ENCODE measurements around the gene CAPN12.
"Not testable (repeated sequence)": the region's sequence is repeated elsewhere in the genome, so short reads cannot be mapped to it uniquely, and the experiment has no call there.

Gene CAPN12

DNA sequence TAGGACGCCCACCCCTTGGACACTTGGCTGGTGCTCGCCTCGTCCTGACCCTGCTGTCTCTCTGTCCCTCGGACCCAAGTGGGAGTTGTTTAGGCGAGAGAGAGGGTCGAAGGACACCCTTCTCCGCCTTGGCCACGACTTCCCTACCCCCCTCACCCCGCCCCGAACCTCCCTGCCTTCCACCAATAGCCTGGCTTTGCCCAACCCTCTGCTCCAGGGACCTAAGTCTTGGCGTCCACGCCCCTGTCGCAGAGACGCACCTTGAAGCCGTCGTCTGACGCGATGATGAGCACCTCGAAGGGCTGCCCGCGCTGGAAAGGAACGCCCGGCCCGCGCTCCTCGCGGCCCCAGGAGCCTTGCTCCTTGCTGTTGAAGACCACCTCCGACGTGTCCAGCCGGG lies 27.3 kb upstream of the CAPN12 start:
- in situ Hi-C loops (cut with MboI; ENCODE audit: low sequenced_read_pairs): not testable (repeated sequence)

GRCh38 chr19:38770949-38771275 lies 26.6 kb upstream of the CAPN12 start:
- in situ Hi-C loops (cut with MboI; ENCODE audit: low sequenced_read_pairs): not testable (repeated sequence)

GRCh38 chr19:38770228-38770948 lies 26.1 kb upstream of the CAPN12 start:
- in situ Hi-C loops (cut with MboI; ENCODE audit: low sequenced_read_pairs): not testable (repeated sequence)

GRCh38 chr19:38769635-38770211 lies 25.4 kb upstream of the CAPN12 start:
- in situ Hi-C loops (cut with MboI; ENCODE audit: low sequenced_read_pairs): no loop called here

DNA sequence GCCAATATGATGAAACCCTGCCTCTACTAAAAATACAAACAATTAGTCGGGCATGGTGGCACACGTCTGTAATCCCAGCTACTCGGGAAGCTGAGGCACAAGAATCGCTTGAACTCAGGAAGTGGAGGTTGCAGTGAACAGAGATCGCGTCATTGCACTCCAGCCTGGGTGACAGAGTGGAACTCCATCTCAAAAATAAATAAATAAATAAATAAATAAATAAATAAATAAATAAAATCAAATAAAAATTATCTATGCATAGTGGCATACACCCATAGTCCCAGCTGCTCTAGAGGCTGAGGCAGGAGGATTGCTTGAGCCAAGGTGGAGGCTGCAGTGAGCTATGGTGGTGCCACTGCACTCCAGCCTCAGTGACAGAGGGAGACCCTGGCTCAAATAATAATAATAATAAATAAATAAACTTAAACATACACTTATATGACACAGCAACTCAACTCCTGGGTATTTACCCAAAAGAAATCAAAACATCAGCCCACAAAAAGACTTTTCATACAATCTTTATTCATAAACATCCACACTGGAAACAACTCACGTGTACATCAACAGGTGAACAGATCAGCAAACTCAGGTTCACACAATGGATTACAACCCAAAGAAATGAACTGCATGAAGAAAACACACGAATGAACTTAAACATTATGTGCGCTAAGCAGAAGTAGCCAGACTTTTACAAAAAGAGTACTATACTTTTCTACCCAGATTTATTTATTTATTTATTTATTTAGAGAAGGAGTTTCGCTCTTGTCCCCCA lies 22.2 kb upstream of the CAPN12 start:
- in situ Hi-C loops (cut with MboI; ENCODE audit: low sequenced_read_pairs): no loop called here

DNA sequence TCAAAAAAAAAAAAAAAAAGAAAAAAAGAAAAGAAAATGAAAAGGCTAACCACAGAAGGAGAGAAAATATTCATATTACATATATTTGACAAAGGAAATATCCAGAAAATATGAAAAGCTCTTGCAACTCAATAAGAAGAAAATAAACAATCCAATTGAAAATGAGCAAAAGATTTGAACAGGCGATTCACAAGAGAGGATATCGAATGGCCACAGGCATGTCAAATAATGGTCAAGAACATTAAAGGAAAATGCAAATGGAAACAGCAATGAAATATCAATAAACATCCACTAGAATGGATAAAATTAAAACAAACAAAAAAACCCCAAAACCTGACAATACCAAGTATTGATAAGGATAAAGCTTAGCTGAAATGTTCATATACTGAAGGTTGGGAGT lies 20.9 kb upstream of the CAPN12 start:
- in situ Hi-C loops (cut with MboI; ENCODE audit: low sequenced_read_pairs): no loop called here

- in situ Hi-C loops (cut with MboI; ENCODE audit: low sequenced_read_pairs): no loop called here
Observed at GRCh38 chr19:38763795-38764220, 19.5 kb upstream of the CAPN12 start.

DNA sequence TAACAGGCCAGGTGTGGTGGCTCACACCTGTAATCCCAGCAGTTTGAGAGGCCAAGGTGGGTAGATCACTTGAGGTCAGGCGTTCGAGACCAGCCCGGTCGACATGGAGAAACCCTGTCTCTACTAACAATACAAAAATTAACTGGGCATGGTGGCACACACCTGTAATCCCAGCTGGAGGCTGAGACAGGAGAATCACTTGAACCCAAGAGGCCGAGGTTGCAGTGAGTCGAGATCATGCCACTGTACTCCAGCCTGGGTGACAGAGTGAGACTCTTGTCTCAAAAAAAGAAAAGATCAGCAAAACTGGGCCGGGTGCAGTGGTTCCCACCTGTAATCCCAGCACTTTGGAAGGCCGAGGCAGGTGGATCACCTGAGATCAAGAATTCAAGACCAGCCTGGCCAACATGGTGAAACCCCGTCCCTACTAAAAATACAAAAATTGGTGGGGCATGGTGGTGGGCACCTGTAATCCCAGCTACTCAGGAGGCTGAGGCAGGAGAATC lies 17.7 kb upstream of the CAPN12 start:
- in situ Hi-C loops (cut with MboI; ENCODE audit: low sequenced_read_pairs): not testable (repeated sequence)

- in situ Hi-C loops (cut with MboI; ENCODE audit: low sequenced_read_pairs): not testable (repeated sequence)
Observed at GRCh38 chr19:38760805-38761517, 16.7 kb upstream of the CAPN12 start.

- in situ Hi-C loops (cut with MboI; ENCODE audit: low sequenced_read_pairs): no loop called here
Observed at GRCh38 chr19:38759590-38760003, 15.3 kb upstream of the CAPN12 start.

DNA sequence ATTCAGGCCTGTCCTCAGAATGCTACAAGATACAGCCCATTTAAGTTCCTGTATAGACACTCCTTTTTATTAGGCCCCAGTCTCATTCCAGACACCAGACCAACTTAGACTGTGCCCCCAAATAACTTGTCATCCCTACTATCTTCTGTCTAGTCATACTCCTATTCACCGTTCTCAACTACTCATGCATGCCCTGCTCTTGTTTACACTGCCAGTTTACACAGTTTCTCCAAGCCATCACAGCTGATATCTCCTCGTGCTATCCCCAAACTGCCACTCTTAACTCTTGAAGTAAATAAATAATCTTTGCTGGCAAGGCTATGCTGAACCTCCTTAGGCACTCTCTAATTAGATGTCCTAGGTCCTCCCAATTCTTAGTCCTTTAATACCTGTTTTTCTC lies 9.9 kb upstream of the CAPN12 start:
- in situ Hi-C loops (cut with MboI; ENCODE audit: low sequenced_read_pairs): not testable (repeated sequence)

DNA sequence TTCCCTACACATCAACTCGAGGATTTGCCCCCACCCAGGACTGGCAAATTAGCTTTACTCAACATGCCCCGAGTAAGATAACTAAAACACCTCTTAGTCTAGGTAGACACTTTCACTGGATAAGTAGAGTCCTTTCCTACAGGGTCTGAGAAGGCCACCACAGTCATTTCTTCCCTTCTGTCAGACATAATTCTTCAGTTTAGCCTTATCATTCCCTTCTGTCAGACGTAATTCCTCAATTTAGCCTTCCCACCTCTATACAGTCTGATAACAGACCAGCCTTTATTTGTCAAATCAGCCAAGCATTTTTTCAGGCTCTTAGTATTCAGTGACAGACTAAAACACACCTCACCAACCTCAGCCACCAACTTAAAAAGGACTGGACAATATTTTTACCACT lies 9.5 kb upstream of the CAPN12 start:
- in situ Hi-C loops (cut with MboI; ENCODE audit: low sequenced_read_pairs): not testable (repeated sequence)

DNA sequence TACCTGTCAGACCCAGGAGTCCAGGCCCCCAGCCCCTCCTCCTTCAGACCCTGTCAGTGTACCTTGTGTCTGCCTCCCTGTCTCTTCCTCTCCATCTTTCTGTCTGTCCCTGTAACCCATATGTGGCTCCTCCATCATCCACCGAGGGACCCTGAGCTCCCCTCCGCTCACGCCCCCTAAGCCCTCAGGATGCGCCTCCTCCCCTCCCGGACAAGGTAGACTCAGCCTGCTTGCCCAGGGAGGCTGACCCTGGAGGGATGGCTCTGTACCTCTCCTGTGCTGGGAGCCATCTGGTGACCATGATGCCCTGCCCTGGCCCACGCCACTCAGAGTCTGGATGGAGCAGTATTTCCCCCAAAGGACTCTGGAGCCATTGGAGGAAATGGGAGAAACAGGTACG lies 1.0 kb upstream of the CAPN12 start:
- in situ Hi-C loops (cut with MboI; ENCODE audit: low sequenced_read_pairs): no loop called here

DNA sequence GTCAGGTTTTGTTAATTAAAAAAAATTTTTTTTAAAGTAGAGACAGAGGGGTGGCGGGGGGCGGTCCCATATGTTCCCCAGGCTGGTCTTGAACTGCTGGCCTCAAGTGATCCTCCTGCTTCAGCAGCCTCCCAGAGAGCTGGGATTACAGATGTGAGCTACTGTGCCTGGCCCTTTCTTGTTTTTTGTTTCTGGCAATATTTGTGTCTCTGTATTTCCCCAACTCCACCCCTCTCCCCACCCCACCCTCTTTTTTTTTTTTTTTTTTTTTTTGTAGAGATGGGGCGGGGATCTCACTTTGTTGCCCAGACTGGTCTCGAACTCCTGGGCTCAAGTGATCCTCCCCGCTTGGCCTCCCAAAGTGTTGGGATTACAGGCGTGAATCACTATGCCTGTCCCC lies 600 bp upstream of the CAPN12 start:
- in situ Hi-C loops (cut with MboI; ENCODE audit: low sequenced_read_pairs): no loop called here

DNA sequence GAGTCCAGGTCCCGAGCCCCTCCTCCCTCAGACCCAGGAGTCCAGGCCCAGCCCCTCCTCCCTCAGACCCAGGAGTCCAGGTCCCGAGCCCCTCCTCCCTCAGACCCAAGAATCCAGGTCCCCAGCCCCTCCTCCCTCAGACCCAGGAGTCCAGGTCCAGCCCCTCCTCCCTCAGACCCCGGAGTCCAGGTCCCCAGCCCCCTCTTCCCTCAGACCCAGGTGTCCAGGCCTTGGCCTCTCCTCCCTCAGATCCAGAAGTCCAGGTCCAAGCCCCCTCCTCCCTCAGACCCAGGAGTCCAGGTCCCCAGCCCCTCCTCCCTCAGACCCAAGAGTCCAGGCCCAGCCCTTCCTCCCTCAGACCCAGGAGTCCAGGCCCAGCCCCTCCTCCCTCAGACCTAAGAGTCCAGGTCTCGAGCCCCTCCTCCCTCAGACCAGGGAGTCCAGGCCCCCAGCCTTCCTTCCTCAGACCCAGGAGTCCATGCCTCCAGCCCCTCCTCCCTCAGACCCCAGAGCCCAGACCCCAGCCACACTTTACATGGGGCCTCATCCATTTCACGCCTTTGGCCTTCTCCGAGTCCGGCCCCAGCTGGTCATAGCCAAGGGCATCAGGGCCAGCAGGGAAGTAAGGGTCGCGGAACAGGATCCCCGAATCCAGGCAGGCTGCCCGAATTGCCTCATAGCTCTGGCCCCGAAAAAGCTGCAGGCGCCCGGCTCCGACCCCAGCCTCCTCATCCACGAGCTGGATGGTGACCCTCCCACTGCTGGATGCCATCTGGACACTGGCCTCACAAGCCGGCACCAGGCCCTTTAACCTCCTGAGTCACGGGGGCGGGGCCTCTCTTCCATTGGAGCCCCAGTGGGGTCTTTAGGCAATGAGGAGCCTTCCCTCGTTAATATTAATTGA lies 628 bp downstream of the CAPN12 start:
- in situ Hi-C loops (cut with MboI; ENCODE audit: low sequenced_read_pairs): no loop called here

DNA sequence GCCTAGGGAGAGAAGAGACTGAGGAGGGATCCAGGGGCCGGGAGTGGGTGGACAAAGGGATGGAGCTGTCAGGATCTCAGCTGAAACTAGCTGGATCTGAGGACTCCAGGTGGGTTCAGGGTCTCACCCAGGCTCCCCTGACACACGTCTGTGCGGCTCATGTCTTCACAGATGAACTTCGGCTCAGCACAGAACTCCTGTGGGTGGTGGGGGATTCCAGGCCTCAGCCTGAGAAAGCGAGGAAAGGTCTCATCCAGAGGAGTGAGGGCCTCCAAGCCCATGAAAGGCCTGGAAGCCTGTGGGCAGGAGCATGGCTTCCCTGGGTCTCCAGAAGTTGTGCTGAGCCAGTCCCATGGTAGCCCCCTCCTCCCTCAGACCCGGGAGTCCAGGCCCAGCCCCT lies 1.4 kb downstream of the CAPN12 start:
- in situ Hi-C loops (cut with MboI; ENCODE audit: low sequenced_read_pairs): no loop called here

- in situ Hi-C loops (cut with MboI; ENCODE audit: low sequenced_read_pairs): no loop called here
Observed at GRCh38 chr19:38742296-38742695, 2.0 kb downstream of the CAPN12 start.

- in situ Hi-C loops (cut with MboI; ENCODE audit: low sequenced_read_pairs): no loop called here
Observed at GRCh38 chr19:38741670-38742069, 2.6 kb downstream of the CAPN12 start.

DNA sequence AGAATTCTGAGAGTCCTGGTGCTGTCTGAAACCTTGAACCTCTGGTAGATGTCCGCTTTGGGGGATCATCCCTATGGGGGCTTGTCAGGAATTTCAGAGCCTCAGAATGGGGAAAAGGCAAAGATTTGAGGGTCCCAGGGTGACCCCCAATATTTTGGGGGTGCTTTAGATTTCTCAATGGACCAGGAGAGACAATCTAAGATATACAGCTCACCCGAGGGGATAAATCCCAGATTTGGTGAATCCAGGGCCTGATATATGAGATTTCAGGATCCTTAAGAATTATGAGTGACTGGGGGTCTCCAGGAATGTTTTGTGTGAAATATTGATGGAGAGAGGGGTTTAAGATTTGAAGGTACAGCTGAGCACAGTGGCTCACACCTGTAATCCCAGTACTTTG lies 3.3 kb downstream of the CAPN12 start:
- in situ Hi-C loops (cut with MboI; ENCODE audit: low sequenced_read_pairs): no loop called here

GRCh38 chr19:38740257-38740592 lies 4.0 kb downstream of the CAPN12 start:
- in situ Hi-C loops (cut with MboI; ENCODE audit: low sequenced_read_pairs): no loop called here
